NOMO-1 treated with dmso at 0.1 percent for 144 hours (cell line): Measurements from ENCODE around the gene OARD1.
"Not testable (repeated sequence)": the region's sequence is repeated elsewhere in the genome, so short reads cannot be mapped to it uniquely, and the experiment has no call there.

Source experiments
- DNase-seq: peaks from one replicate; lab custom pipeline; 2025; ENCODE audit not compliant: unreplicated experiment; lab: John Stamatoyannopoulos, UW

The OARD1 gene

GRCh38 chr6:41028561-41029412, 43.4 kb downstream of the OARD1 start:
- DNase-seq: no peak

GRCh38 chr6:41027799-41028560, 44.2 kb downstream of the OARD1 start:
- DNase-seq: peak; percentile 72

GRCh38 chr6:41027241-41027640, 44.9 kb downstream of the OARD1 start:
- no peak for DNase-seq

- DNase-seq: no peak
Observed at GRCh38 chr6:41025966-41026530, 46.1 kb downstream of the OARD1 start.

- DNase-seq: no peak
Observed at GRCh38 chr6:41023114-41023513, 49.0 kb downstream of the OARD1 start.

- DNase-seq: no peak
Observed at GRCh38 chr6:41022294-41022693, 49.9 kb downstream of the OARD1 start.

GRCh38 chr6:41021832-41022231, 50.3 kb downstream of the OARD1 start:
- no peak for DNase-seq

GRCh38 chr6:41017663-41018062, 54.5 kb downstream of the OARD1 start:
- DNase-seq: no peak

- DNase-seq: not testable (repeated sequence)
Observed at GRCh38 chr6:41015860-41016259, 56.3 kb downstream of the OARD1 start.

GRCh38 chr6:41014780-41015179, 57.4 kb downstream of the OARD1 start:
- no peak for DNase-seq
